Uterus (tissue), 2 donors: ENCODE results near the gene BAHD1.

ENCODE experiments used
- POLR2A ChIP-seq, 2 donors: fragments of 450-650 bp; IDR thresholded peaks; one replicate each; pipeline ENCODE4 v1.6.1; 2016; ENCODE audit warnings: antibody characterized with exemption in 2 of 2, mild to moderate bottlenecking in 1 of 2, moderate library complexity in 1 of 2
- TF ChIP-seq, protein P1 (sequence below), 4 experiments: fragments of 200-600 bp in 2 of 4; fragments of 450-650 bp in 2 of 4; sonication (generic) in 2 of 4; IDR thresholded peaks; one replicate each; pipeline ENCODE4 v1.5.1; 2016 to 2019; ENCODE audit warnings: antibody characterized with exemption in 4 of 4, mild to moderate bottlenecking in 2 of 4, moderate library complexity in 1 of 4

DNA sequence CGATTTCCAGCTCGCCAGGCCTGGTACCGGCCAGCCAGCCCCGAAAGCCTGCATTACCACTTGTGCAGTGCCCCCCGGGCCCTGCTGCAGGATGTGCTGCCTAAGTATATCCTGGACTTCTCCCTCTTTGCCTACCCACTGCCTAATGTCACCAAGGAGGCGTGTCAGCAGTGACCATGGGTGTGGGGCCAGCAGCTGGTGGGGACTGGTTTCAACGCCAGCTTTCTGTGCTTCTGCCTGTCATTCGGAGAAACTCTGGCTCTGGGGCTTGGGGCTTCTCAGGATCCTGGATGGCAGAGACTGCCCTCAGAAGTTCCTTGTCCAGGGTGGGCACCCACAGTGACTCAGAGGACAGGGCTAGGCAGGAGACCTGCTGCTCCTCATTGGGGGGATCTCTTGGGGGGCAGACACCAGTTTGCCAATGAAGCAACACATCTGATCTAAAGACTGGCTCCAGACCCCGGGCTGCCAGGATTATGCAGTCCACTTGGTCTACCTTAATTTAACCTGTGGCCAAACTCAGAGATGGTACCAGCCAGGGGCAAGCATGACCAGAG lies 31.5 kb downstream of the BAHD1 start:
- TF ChIP-seq, protein P1, sequence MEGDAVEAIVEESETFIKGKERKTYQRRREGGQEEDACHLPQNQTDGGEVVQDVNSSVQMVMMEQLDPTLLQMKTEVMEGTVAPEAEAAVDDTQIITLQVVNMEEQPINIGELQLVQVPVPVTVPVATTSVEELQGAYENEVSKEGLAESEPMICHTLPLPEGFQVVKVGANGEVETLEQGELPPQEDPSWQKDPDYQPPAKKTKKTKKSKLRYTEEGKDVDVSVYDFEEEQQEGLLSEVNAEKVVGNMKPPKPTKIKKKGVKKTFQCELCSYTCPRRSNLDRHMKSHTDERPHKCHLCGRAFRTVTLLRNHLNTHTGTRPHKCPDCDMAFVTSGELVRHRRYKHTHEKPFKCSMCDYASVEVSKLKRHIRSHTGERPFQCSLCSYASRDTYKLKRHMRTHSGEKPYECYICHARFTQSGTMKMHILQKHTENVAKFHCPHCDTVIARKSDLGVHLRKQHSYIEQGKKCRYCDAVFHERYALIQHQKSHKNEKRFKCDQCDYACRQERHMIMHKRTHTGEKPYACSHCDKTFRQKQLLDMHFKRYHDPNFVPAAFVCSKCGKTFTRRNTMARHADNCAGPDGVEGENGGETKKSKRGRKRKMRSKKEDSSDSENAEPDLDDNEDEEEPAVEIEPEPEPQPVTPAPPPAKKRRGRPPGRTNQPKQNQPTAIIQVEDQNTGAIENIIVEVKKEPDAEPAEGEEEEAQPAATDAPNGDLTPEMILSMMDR (IDR thresholded peaks at IDR 0.05) = no peak
- no peak for TF ChIP-seq POLR2A (IDR thresholded peaks at IDR 0.05)
